HEK293 (cell line): Measurements from ENCODE around the gene CTDSP2.

Experiments
- BCL11B ChIP-seq: fragments of 450-650 bp; formaldehyde crosslinking; IDR thresholded peaks from 2 replicates; pipeline ENCODE4 v1.5.1; 2016; ENCODE audit warnings: low read depth, missing biosample characterization, missing genetic modification characterization
- GLI4 ChIP-seq: fragments of 450-650 bp; formaldehyde crosslinking; IDR thresholded peaks from 2 replicates; pipeline ENCODE4 v1.5.1; 2016; ENCODE audit warnings: missing biosample characterization, missing genetic modification characterization
- IKZF3 ChIP-seq: fragments of 450-650 bp; IDR thresholded peaks from 2 replicates; pipeline ENCODE4 v1.5.0; 2018; ENCODE audit warnings: missing biosample characterization, mild to moderate bottlenecking, missing genetic modification characterization, moderate library complexity
- KLF1 ChIP-seq: fragments of 450-650 bp; formaldehyde crosslinking; IDR thresholded peaks from 2 replicates; pipeline ENCODE4 v1.5.1; 2016; ENCODE audit warnings: missing biosample characterization, missing genetic modification characterization
- KLF17 ChIP-seq: fragments of 450-650 bp; formaldehyde crosslinking; IDR thresholded peaks from 2 replicates; pipeline ENCODE4 v1.5.1; 2016; ENCODE audit warnings: missing biosample characterization, missing genetic modification characterization
- KLF9 ChIP-seq: fragments of 450-650 bp; formaldehyde crosslinking; IDR thresholded peaks from 2 replicates; pipeline ENCODE4 v1.5.1; 2016; ENCODE audit warnings: missing biosample characterization, missing genetic modification characterization, low read depth
- REPIN1 ChIP-seq: fragments of 450-650 bp; formaldehyde crosslinking; IDR thresholded peaks from 2 replicates; pipeline ENCODE4 v1.5.1; 2017; ENCODE audit warnings: missing biosample characterization, missing genetic modification characterization, low read depth
- SP2 ChIP-seq: fragments of 450-650 bp; formaldehyde crosslinking; IDR thresholded peaks from 2 replicates; pipeline ENCODE4 v1.5.1; 2016; ENCODE audit warnings: missing biosample characterization, missing genetic modification characterization
- TCF7L2 ChIP-seq: IDR thresholded peaks from 2 replicates; pipeline ENCODE4 v1.6.1; 2011; ENCODE audit warnings: low read depth, mild to moderate bottlenecking, inconsistent platforms, low read length, moderate library complexity, borderline replicate concordance
- WT1 ChIP-seq: fragments of 450-650 bp; formaldehyde crosslinking; IDR thresholded peaks from 2 replicates; pipeline ENCODE4 v1.5.1; 2016; ENCODE audit warnings: missing biosample characterization, missing genetic modification characterization
- YY1 ChIP-seq: fragments of 450-650 bp; formaldehyde crosslinking; IDR thresholded peaks from 2 replicates; pipeline ENCODE4 v1.5.1; 2018; ENCODE audit warnings: missing biosample characterization, missing genetic modification characterization
- ZBTB48 ChIP-seq: fragments of 450-650 bp; formaldehyde crosslinking; IDR thresholded peaks from 2 replicates; pipeline ENCODE4 v1.5.1; 2016; ENCODE audit warnings: missing biosample characterization, missing genetic modification characterization
- ZFP37 ChIP-seq: fragments of 450-650 bp; formaldehyde crosslinking; IDR thresholded peaks from 2 replicates; pipeline ENCODE4 v1.5.1; 2016; ENCODE audit warnings: missing biosample characterization, missing genetic modification characterization
- ZNF16 ChIP-seq: fragments of 450-650 bp; formaldehyde crosslinking; IDR thresholded peaks from 2 replicates; pipeline ENCODE4 v1.5.1; 2016; ENCODE audit warnings: low read depth, missing biosample characterization, missing genetic modification characterization
- ZNF18 ChIP-seq: fragments of 450-650 bp; formaldehyde crosslinking; IDR thresholded peaks from 2 replicates; pipeline ENCODE4 v1.5.1; 2016; ENCODE audit warnings: missing biosample characterization, missing genetic modification characterization
- ZNF223 ChIP-seq: fragments of 450-650 bp; formaldehyde crosslinking; IDR thresholded peaks from 2 replicates; pipeline ENCODE4 v1.5.1; 2016; ENCODE audit warnings: missing biosample characterization, missing genetic modification characterization
- ZNF266 ChIP-seq: fragments of 450-650 bp; formaldehyde crosslinking; IDR thresholded peaks from 2 replicates; pipeline ENCODE4 v1.5.1; 2016; ENCODE audit warnings: missing biosample characterization, missing genetic modification characterization, low read depth
- ZNF394 ChIP-seq: fragments of 450-650 bp; formaldehyde crosslinking; IDR thresholded peaks from 2 replicates; pipeline ENCODE4 v1.5.1; 2016; ENCODE audit warnings: missing biosample characterization, missing genetic modification characterization, mild to moderate bottlenecking, moderate library complexity, borderline replicate concordance
- ZNF473 ChIP-seq: fragments of 450-650 bp; formaldehyde crosslinking; IDR thresholded peaks from 2 replicates; pipeline ENCODE4 v1.5.1; 2017; ENCODE audit warnings: missing biosample characterization, missing genetic modification characterization
- ZNF548 ChIP-seq: fragments of 450-650 bp; formaldehyde crosslinking; IDR thresholded peaks from 2 replicates; pipeline ENCODE4 v1.5.1; 2016; ENCODE audit warnings: missing biosample characterization, missing genetic modification characterization
- ZNF555 ChIP-seq: fragments of 450-650 bp; formaldehyde crosslinking; conservative IDR thresholded peaks from 2 replicates; pipeline ENCODE4 v1.5.1; 2017; ENCODE audit warnings: missing biosample characterization, mild to moderate bottlenecking, missing genetic modification characterization, inconsistent platforms
- ZNF677 ChIP-seq: fragments of 450-650 bp; IDR thresholded peaks from 2 replicates; pipeline ENCODE4 v1.5.0; 2018; ENCODE audit warnings: missing biosample characterization, mild to moderate bottlenecking, missing genetic modification characterization, moderate library complexity
- ZNF707 ChIP-seq: fragments of 450-650 bp; formaldehyde crosslinking; IDR thresholded peaks from 2 replicates; pipeline ENCODE4 v1.5.1; 2016; ENCODE audit warnings: missing biosample characterization, missing genetic modification characterization
- ZNF768 ChIP-seq: fragments of 450-650 bp; formaldehyde crosslinking; IDR thresholded peaks from 2 replicates; pipeline ENCODE4 v1.5.1; 2018; ENCODE audit warnings: missing biosample characterization, mild to moderate bottlenecking, missing genetic modification characterization
- ZNF785 ChIP-seq: fragments of 450-650 bp; formaldehyde crosslinking; IDR thresholded peaks from 2 replicates; pipeline ENCODE4 v1.5.1; 2016; ENCODE audit warnings: missing biosample characterization, missing genetic modification characterization
- ZSCAN18 ChIP-seq: fragments of 450-650 bp; formaldehyde crosslinking; IDR thresholded peaks from 2 replicates; pipeline ENCODE4 v1.5.1; 2016; ENCODE audit warnings: missing biosample characterization, missing genetic modification characterization
- TF ChIP-seq, protein P1 (sequence below): fragments of 450-650 bp; IDR thresholded peaks from 2 replicates; pipeline ENCODE4 v1.5.1; 2018; ENCODE audit warnings: missing biosample characterization, missing genetic modification characterization
- TF ChIP-seq, protein P2 (sequence below): fragments of 450-650 bp; formaldehyde crosslinking; IDR thresholded peaks from 2 replicates; pipeline ENCODE4 v1.5.1; 2016; ENCODE audit warnings: missing biosample characterization, missing genetic modification characterization, borderline replicate concordance
- TF ChIP-seq, protein P3 (sequence below): fragments of 450-650 bp; formaldehyde crosslinking; conservative IDR thresholded peaks from 2 replicates; pipeline ENCODE4 v1.5.1; 2016; ENCODE audit warnings: low read depth, missing biosample characterization, missing genetic modification characterization

CTDSP2 gene

DNA sequence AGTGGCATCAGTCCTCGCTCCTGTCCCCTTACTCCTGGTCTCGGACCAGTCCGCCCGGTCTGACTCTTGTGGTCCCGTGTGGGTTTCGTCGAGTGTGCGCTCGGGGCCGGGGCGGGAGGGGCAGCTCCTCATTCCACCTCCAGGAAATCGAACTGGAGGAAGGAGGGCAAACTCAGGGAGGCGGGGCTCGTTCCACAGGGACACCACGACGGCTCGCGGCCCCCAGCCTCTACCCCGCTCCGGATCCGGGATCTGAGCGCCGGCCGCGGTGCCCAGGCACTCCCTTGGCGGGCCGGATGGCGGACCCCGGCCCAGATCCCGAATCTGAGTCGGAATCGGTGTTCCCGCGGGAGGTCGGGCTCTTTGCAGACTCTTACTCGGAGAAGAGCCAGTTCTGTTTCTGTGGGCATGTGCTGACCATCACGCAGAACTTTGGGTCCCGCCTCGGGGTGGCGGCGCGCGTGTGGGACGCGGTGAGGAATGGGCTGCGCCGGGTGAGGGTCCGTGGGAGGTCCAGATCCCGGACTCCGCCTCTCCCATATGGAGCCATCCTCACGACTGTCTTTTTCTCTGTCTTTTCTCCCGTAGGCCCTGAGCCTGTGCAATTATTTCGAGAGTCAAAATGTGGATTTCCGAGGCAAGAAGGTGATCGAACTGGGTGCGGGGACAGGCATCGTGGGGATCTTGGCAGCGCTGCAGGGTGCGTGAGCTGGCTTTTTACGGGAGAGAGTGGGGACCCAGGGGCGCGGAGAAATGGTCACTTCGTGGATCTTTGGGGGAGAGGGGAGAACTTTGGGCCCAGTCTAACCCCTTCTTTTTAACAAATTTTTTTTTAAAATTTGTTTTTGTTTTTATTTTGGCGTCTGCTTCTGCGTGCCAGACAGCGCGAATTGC, 73.9 kb downstream of the CTDSP2 start, which contains the start of gene EEF1AKMT3 (continued):
- TF ChIP-seq ZNF18 (tag by site-specific recombination) (no peak; the same call in 1 of the 2 replicates), KLF17 (no peak; the same call in 1 of the 2 replicates), GLI4 (tag by site-specific recombination) (0 out of 2 replicates have a peak, but pooled peaks have one; percentile 12), ZNF266 (tag by site-specific recombination) (no peak), TCF7L2 (no peak), SP2 (tag by site-specific recombination) (peak; percentile 48), ZNF785 (tag by site-specific recombination) (no peak), WT1 (tag by site-specific recombination) (no peak; the same call in 1 of the 2 replicates), IKZF3 (tag by site-specific recombination) (no peak), ZNF555 (no peak), REPIN1 (tag by site-specific recombination) (no peak), ZNF677 (tag by site-specific recombination) (no peak), ZNF707 (no peak), ZNF768 (tag by site-specific recombination) (no peak), KLF1 (no peak; the same call in 1 of the 2 replicates), ZSCAN18 (tag by site-specific recombination) (no peak), BCL11B (tag by site-specific recombination) (no peak), ZNF548 (tag by site-specific recombination) (no peak), ZFP37 (peak; percentile 33; the same call in 1 of the 2 replicates), ZNF223 (tag by site-specific recombination) (no peak), KLF9 (tag by site-specific recombination) (no peak), YY1 (tag by site-specific recombination) (no peak), ZBTB48 (tag by site-specific recombination) (peak; percentile 60; the same call in 1 of the 2 replicates), ZNF473 (tag by site-specific recombination) (no peak), ZNF16 (tag by site-specific recombination) (no peak), ZNF394 (tag by site-specific recombination) (no peak)
- TF ChIP-seq, protein P1, sequence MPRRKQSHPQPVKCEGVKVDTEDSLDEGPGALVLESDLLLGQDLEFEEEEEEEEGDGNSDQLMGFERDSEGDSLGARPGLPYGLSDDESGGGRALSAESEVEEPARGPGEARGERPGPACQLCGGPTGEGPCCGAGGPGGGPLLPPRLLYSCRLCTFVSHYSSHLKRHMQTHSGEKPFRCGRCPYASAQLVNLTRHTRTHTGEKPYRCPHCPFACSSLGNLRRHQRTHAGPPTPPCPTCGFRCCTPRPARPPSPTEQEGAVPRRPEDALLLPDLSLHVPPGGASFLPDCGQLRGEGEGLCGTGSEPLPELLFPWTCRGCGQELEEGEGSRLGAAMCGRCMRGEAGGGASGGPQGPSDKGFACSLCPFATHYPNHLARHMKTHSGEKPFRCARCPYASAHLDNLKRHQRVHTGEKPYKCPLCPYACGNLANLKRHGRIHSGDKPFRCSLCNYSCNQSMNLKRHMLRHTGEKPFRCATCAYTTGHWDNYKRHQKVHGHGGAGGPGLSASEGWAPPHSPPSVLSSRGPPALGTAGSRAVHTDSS, result no peak
- TF ChIP-seq, protein P2, sequence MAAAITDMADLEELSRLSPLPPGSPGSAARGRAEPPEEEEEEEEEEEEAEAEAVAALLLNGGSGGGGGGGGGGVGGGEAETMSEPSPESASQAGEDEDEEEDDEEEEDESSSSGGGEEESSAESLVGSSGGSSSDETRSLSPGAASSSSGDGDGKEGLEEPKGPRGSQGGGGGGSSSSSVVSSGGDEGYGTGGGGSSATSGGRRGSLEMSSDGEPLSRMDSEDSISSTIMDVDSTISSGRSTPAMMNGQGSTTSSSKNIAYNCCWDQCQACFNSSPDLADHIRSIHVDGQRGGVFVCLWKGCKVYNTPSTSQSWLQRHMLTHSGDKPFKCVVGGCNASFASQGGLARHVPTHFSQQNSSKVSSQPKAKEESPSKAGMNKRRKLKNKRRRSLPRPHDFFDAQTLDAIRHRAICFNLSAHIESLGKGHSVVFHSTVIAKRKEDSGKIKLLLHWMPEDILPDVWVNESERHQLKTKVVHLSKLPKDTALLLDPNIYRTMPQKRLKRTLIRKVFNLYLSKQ (tag by site-specific recombination), result no peak
- TF ChIP-seq, protein P3, sequence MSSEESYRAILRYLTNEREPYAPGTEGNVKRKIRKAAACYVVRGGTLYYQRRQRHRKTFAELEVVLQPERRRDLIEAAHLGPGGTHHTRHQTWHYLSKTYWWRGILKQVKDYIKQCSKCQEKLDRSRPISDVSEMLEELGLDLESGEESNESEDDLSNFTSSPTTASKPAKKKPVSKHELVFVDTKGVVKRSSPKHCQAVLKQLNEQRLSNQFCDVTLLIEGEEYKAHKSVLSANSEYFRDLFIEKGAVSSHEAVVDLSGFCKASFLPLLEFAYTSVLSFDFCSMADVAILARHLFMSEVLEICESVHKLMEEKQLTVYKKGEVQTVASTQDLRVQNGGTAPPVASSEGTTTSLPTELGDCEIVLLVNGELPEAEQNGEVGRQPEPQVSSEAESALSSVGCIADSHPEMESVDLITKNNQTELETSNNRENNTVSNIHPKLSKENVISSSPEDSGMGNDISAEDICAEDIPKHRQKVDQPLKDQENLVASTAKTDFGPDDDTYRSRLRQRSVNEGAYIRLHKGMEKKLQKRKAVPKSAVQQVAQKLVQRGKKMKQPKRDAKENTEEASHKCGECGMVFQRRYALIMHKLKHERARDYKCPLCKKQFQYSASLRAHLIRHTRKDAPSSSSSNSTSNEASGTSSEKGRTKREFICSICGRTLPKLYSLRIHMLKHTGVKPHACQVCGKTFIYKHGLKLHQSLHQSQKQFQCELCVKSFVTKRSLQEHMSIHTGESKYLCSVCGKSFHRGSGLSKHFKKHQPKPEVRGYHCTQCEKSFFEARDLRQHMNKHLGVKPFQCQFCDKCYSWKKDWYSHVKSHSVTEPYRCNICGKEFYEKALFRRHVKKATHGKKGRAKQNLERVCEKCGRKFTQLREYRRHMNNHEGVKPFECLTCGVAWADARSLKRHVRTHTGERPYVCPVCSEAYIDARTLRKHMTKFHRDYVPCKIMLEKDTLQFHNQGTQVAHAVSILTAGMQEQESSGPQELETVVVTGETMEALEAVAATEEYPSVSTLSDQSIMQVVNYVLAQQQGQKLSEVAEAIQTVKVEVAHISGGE, result peak; percentile 40; the same call in 1 of the 2 replicates
